Esophagus squamous epithelium (tissue), 4 donors: Measurements from ENCODE around the gene TACR2.

Source experiments
- POLR2A ChIP-seq, 4 donors: fragments of 450-650 bp; IDR thresholded peaks; one replicate each; pipeline ENCODE4 v1.6.1; 2017; ENCODE audit warnings: antibody characterized with exemption in 4 of 4, mild to moderate bottlenecking in 4 of 4, moderate library complexity in 3 of 4
- TF ChIP-seq, protein P1 (sequence below), 6 experiments: fragments of 450-650 bp in 4 of 6; fragments of 200-600 bp in 2 of 6; sonication (generic) in 2 of 6; IDR thresholded peaks; one replicate each; pipeline ENCODE4 v1.5.1; 2016 to 2019; ENCODE audit warnings: antibody characterized with exemption in 6 of 6, mild to moderate bottlenecking in 4 of 6, moderate library complexity in 4 of 6

DNA sequence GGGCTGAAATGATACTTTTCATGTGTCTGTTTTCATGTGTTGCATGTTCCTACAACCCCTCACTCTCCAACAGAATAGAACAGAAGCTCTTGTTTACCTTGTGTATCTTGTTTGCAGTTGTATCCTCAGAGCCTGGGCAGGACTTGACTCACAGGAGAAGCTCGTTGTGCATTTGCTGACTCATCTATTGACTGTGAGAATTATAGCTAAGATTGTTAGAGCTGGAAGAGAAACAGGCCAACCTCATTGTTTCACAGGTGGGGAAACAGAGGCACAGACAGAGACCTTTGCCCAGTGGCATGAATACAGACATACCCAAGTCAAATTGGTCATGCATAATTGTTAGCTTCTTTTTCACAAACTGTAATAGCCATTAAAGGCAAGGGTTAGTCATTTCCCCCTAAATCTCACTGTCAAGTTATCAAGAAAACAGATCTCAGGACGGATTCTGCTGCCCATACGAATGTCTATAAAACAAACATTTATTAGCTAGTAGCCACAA, 30.0 kb upstream of the TACR2 start:
- no peak for TF ChIP-seq POLR2A (IDR thresholded peaks at IDR 0.05)
- TF ChIP-seq, protein P1, sequence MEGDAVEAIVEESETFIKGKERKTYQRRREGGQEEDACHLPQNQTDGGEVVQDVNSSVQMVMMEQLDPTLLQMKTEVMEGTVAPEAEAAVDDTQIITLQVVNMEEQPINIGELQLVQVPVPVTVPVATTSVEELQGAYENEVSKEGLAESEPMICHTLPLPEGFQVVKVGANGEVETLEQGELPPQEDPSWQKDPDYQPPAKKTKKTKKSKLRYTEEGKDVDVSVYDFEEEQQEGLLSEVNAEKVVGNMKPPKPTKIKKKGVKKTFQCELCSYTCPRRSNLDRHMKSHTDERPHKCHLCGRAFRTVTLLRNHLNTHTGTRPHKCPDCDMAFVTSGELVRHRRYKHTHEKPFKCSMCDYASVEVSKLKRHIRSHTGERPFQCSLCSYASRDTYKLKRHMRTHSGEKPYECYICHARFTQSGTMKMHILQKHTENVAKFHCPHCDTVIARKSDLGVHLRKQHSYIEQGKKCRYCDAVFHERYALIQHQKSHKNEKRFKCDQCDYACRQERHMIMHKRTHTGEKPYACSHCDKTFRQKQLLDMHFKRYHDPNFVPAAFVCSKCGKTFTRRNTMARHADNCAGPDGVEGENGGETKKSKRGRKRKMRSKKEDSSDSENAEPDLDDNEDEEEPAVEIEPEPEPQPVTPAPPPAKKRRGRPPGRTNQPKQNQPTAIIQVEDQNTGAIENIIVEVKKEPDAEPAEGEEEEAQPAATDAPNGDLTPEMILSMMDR (IDR thresholded peaks at IDR 0.05) = no peak
